Naive B cell (primary cell): Measurements from ENCODE around the gene CGNL1. TPM values are rescaled to one million over a fixed set of nuclear protein-coding genes. Genes with fewer than 3 reads are reported as not detected.

ENCODE experiments used
- ATAC-seq, 2 donors: fragments of 150-1000 bp; cut with Tn5 transposase; 2 replicates each; pipeline ENCODE4 v1.10.0; 2021; ENCODE audit warnings: low read depth in 2 of 2, mild to moderate bottlenecking in 2 of 2, moderate library complexity in 2 of 2
- DNase-seq: peaks from one replicate; pipeline ENCODE4 v3.0.0; 2022
- H3K27ac Mint-ChIP-seq, 6 donors: one replicate each; pipeline ENCODE4 v1.8.0; 2020 to 2022; ENCODE audit warnings: mild to moderate bottlenecking in 6 of 6, mixed read lengths in 6 of 6, moderate library complexity in 5 of 6, inconsistent platforms in 2 of 6
- H3K27me3 Mint-ChIP-seq, 3 donors: one replicate each; pipeline ENCODE4 v1.8.0; 2021 to 2022; ENCODE audit warnings: mixed read lengths in 3 of 3, mild to moderate bottlenecking in 1 of 3
- H3K36me3 Mint-ChIP-seq, 2 donors: one replicate each; pipeline ENCODE4 v1.8.0; 2020 to 2022; ENCODE audit warnings: mixed read lengths in 2 of 2, inconsistent platforms in 1 of 2, mild to moderate bottlenecking in 1 of 2
- H3K4me1 Mint-ChIP-seq, 3 donors: one replicate each; pipeline ENCODE4 v1.8.0; 2020 to 2022; ENCODE audit warnings: mixed read lengths in 3 of 3, inconsistent platforms in 1 of 3, mild to moderate bottlenecking in 1 of 3, moderate library complexity in 1 of 3
- H3K4me3 Mint-ChIP-seq, 8 donors: one replicate each; pipeline ENCODE4 v1.8.0; 2020 to 2022; ENCODE audit warnings: mild to moderate bottlenecking in 8 of 8, mixed read lengths in 8 of 8, moderate library complexity in 8 of 8, inconsistent platforms in 2 of 8
- H3K9me3 Mint-ChIP-seq, 7 donors: one replicate each; pipeline ENCODE4 v1.8.0; 2020 to 2022; ENCODE audit warnings: mixed read lengths in 7 of 7, mild to moderate bottlenecking in 5 of 7, inconsistent platforms in 2 of 7, moderate library complexity in 1 of 7
- polyA plus RNA-seq, 6 donors: library from polyadenylated mRNA; unstranded; fragments of 300-500 nt; fragmentation: Illumina TruSeq; gene quantifications; one replicate each; pipeline ENCODE4 v1.2.3, GENCODE V29; 2021; ENCODE audit warnings: low read depth in 6 of 6

CGNL1 gene
- polyA plus RNA-seq, 6 donors from 2014 or later, result 0.09 TPM; not detected in 4

GRCh38 chr15:57443486-57443885 is 67.2 kb downstream of the CGNL1 start:
- H3K4me1 Mint-ChIP-seq, result peaks cover 0 to 7% (median 7%) of the 10 kb centered on the region in 3 donors
- H3K4me3 Mint-ChIP-seq, result no peak overlapping the region
- no peaks in the 10 kb centered on the region for H3K36me3 Mint-ChIP-seq
- DNase-seq (no peak), ATAC-seq (no peak)
- no peaks in the 10 kb centered on the region for H3K9me3 Mint-ChIP-seq
- H3K27me3 Mint-ChIP-seq, result no peaks in the 10 kb centered on the region
- H3K27ac Mint-ChIP-seq, result no peak overlapping the region

DNA sequence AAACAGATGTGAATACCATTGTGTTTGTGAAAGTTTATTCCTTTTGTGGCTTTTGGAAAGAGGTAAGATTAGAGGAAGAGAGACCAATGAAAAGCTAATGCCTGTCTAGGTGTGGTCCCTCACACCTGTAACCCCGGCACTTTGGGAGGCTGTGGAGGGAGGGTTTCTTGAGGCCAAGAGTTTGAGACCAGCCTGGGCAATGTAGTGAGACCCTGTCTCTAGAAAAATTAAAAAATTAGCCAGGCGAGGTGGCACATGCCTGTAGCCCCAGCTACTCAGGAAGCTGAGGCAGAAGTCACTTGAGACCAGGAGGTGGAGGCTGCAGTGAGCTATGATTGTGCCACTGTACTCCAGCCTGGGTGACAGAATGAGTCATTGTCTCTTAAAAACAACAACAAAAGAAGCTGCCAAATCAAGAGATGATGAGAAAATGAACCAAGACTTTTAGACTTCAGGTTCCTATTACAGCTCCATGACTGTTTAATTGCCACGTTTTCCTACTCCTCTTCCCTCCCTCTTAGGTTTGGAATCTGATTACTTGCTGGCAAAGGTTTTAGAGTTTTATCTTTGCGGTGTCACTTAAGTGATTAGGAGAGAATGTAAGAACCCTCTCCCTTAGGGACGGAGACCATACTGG is 68.7 kb downstream of the CGNL1 start:
- no peak overlapping the region for H3K4me3 Mint-ChIP-seq
- peaks cover 0 to 9% (median 6%) of the 10 kb centered on the region in 3 donors for H3K27me3 Mint-ChIP-seq
- H3K4me1 Mint-ChIP-seq, result peaks cover 0 to 7% (median 7%) of the 10 kb centered on the region in 3 donors
- no peak for ATAC-seq
- H3K27ac Mint-ChIP-seq, result no peak overlapping the region
- H3K9me3 Mint-ChIP-seq, result no peaks in the 10 kb centered on the region
- no peaks in the 10 kb centered on the region for H3K36me3 Mint-ChIP-seq
- no peak for DNase-seq

DNA sequence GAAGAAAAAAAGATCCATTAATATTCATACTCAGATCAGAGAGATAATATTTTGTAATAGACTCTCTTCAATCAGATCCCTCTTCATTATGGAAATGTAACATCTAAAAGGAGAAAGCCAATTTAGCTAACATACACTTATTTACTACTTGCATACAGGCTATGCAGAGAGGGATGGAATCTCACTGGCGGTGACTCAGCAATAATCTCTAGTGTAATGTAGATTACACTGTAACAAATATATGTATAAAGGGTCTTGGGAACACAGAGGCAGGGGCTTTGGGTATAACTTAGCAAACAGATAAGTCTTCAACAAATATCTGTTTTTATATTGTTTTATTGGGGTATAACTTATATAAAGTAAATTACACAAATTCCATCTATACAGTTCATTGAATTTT is 69.6 kb downstream of the CGNL1 start:
- ATAC-seq (no peak), DNase-seq (no peak)
- Mint-ChIP-seq H3K4me3 (no peak overlapping the region), H3K36me3 (no peaks in the 10 kb centered on the region), H3K4me1 (peaks cover 0 to 3% (median 2%) of the 10 kb centered on the region in 3 donors), H3K9me3 (no peaks in the 10 kb centered on the region), H3K27me3 (peaks cover 0 to 9% (median 6%) of the 10 kb centered on the region in 3 donors), H3K27ac (peak overlapping the region in 1 of 6 donors; percentile 39)

- Mint-ChIP-seq H3K27ac (no peak overlapping the region), H3K4me3 (no peak overlapping the region), H3K9me3 (no peaks in the 10 kb centered on the region), H3K36me3 (no peaks in the 10 kb centered on the region), H3K27me3 (peaks cover 0 to 9% (median 6%) of the 10 kb centered on the region in 3 donors), H3K4me1 (no peaks in the 10 kb centered on the region)
- ATAC-seq (no peak), DNase-seq (no peak)
Observed at GRCh38 chr15:57446393-57446792, 70.1 kb downstream of the CGNL1 start.

- Mint-ChIP-seq H3K36me3 (no peaks in the 10 kb centered on the region), H3K9me3 (no peaks in the 10 kb centered on the region), H3K27me3 (peaks cover 0 to 18% (median 6%) of the 10 kb centered on the region in 3 donors), H3K27ac (no peak overlapping the region), H3K4me1 (no peaks in the 10 kb centered on the region), H3K4me3 (no peak overlapping the region)
- no peak for ATAC-seq
- no peak for DNase-seq
Observed at GRCh38 chr15:57451555-57451954, 75.2 kb downstream of the CGNL1 start.

DNA sequence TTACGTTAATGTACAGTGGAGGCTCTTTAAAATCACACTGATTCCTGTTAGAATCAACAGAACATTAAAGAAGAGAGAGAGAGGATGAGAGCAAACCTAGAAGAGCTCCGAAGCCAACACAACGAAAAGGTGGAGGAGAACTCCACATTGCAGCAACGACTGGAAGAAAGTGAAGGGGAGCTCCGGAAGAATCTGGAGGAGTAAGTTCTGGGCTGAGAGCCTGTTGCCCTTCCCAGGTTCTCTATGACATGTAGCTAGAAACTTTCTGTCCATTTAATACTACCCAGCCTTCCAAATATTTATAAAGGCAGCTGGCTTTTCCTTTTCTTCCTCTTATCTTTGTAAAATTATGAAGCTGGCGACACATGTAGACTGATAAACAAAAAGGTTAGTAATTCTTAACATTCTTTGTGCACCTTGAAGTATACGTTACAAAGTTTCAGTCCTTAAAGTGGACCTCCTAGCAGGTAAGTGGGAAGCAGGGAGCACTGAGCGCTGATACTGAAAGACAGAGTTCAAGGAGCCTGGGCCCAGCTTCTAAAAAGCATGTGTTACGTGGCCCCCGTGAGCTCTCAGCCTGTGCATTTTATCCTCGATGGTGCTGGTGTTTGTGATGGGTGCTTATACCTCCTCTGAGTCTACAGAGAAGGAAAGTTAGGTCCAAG is 75.9 kb downstream of the CGNL1 start:
- Mint-ChIP-seq H3K9me3 (no peaks in the 10 kb centered on the region), H3K4me1 (no peaks in the 10 kb centered on the region)

DNA sequence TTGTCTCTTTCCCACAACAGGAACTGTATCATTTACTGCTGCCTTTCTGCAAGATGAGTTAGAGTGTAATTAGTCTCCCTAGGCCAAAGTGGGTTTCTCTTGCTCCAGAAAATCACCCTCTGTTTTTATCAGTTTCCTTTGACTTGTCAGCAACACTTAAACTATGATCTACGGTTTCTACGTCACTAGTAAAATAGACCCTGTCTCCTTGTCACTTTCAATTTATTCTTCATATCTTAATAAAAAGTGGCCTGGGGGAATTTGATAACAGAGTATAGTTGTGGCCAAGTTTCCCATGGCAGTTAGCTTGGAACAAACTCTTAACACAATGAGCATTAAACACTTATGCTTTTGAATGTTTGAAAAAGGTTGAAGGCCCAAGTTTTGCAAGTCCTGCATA is 79.6 kb downstream of the CGNL1 start:
- Mint-ChIP-seq H3K9me3 (no peaks in the 10 kb centered on the region), H3K27me3 (peaks cover 0 to 10% (median 0%) of the 10 kb centered on the region in 3 donors), H3K4me3 (no peak overlapping the region), H3K4me1 (no peaks in the 10 kb centered on the region), H3K36me3 (no peaks in the 10 kb centered on the region), H3K27ac (no peak overlapping the region)
- DNase-seq, result no peak
- ATAC-seq, result no peak

More for the DNA sequence above, 75.9 kb downstream of the CGNL1 start:
- Mint-ChIP-seq H3K36me3 (no peaks in the 10 kb centered on the region), H3K4me3 (no peak overlapping the region), H3K27ac (no peak overlapping the region), H3K27me3 (peaks cover 0 to 18% (median 6%) of the 10 kb centered on the region in 3 donors)
- DNase-seq, result no peak
- ATAC-seq, result no peak

- no peak for DNase-seq
- ATAC-seq, result no peak
- H3K4me3 Mint-ChIP-seq, result no peak overlapping the region
- H3K27me3 Mint-ChIP-seq, result peaks cover 0 to 9% (median 0%) of the 10 kb centered on the region in 3 donors
- no peaks in the 10 kb centered on the region for H3K9me3 Mint-ChIP-seq
- H3K4me1 Mint-ChIP-seq, result no peaks in the 10 kb centered on the region
- no peaks in the 10 kb centered on the region for H3K36me3 Mint-ChIP-seq
- no peak overlapping the region for H3K27ac Mint-ChIP-seq
Observed at GRCh38 chr15:57456559-57456958, 80.3 kb downstream of the CGNL1 start.

DNA sequence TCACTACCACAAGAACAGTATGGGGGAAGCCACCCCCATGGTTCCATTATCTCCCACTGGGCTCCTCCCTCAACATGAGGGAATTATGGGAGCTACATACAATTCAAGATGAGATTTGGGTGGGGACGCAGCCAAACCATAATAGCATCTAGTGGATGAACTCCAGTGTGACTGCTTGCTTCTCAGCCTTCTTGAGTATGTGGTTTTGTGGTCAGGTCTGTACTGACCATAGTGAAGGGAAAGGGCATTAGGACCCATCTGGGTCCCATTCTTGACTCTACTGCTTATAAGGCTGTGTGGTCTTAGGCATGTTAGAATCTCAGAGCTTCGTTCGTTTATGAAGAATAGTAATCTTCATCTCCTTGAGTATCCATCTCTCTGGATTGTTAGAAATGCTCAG is 81.4 kb downstream of the CGNL1 start:
- Mint-ChIP-seq H3K4me3 (no peak overlapping the region), H3K4me1 (no peaks in the 10 kb centered on the region), H3K27me3 (no peaks in the 10 kb centered on the region), H3K36me3 (no peaks in the 10 kb centered on the region), H3K9me3 (no peaks in the 10 kb centered on the region), H3K27ac (no peak overlapping the region)
- ATAC-seq, result no peak
- DNase-seq, result no peak

DNA sequence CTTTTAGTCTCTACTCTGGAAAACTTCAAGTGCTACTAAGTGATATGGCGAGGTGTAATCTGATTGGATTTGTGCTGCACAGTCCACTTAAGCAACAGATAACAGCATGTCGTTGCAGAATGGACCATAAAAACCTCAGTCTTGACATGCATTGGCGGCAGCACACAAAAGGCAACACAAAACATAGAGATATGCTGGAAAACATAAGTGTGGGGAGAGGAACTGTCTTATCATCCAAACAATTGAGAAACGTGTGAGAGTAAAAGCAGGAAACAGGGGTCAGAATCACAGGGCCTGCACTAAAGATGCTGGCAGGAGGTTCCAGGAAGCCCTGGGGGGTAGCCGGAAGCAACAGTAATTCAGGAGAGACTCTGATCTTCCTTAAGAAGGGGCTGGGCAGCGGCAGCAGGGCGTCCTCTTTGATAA is 82.1 kb downstream of the CGNL1 start:
- H3K9me3 Mint-ChIP-seq, result no peaks in the 10 kb centered on the region
- H3K36me3 Mint-ChIP-seq, result no peaks in the 10 kb centered on the region
- H3K27ac Mint-ChIP-seq, result no peak overlapping the region
- no peaks in the 10 kb centered on the region for H3K27me3 Mint-ChIP-seq
- DNase-seq (no peak), ATAC-seq (no peak)
- H3K4me3 Mint-ChIP-seq, result no peak overlapping the region
- H3K4me1 Mint-ChIP-seq, result no peaks in the 10 kb centered on the region

GRCh38 chr15:57460208-57460816 is 84.0 kb downstream of the CGNL1 start:
- Mint-ChIP-seq H3K27ac (no peak overlapping the region), H3K4me3 (no peak overlapping the region), H3K36me3 (no peaks in the 10 kb centered on the region), H3K9me3 (no peaks in the 10 kb centered on the region), H3K4me1 (no peaks in the 10 kb centered on the region), H3K27me3 (no peaks in the 10 kb centered on the region)
- ATAC-seq (peak; percentile 28 to 30), DNase-seq (no peak)

DNA sequence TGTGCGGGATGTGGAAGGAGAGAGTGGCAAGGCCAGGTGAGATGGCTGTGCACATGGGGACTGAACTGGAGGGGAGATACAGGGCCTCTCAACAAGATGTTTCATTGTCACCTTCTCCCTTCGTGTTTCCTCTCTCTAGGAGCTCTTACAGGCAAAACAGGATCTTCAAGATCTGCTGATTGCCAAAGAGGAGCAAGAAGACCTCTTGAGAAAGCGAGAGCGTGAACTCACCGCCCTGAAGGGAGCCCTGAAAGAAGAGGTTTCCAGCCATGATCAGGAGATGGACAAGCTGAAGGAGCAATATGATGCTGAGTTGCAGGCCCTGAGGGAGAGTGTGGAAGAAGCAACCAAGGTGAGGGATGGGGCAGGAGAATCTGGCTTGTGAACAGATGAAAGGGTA is 85.2 kb downstream of the CGNL1 start:
- Mint-ChIP-seq H3K4me3 (no peak overlapping the region), H3K36me3 (no peaks in the 10 kb centered on the region), H3K9me3 (no peaks in the 10 kb centered on the region), H3K27ac (no peak overlapping the region), H3K4me1 (no peaks in the 10 kb centered on the region), H3K27me3 (no peaks in the 10 kb centered on the region)
- DNase-seq, result no peak
- ATAC-seq, result no peak

- no peak for ATAC-seq
- H3K27me3 Mint-ChIP-seq, result peaks cover 5 to 7% (median 6%) of the 10 kb centered on the region in 3 donors
- no peaks in the 10 kb centered on the region for H3K9me3 Mint-ChIP-seq
- no peak overlapping the region for H3K4me3 Mint-ChIP-seq
- H3K36me3 Mint-ChIP-seq, result no peaks in the 10 kb centered on the region
- peak overlapping the region in 1 of 6 donors; percentile 37 for H3K27ac Mint-ChIP-seq
- no peaks in the 10 kb centered on the region for H3K4me1 Mint-ChIP-seq
- no peak for DNase-seq
Observed at GRCh38 chr15:57462381-57462780, 86.1 kb downstream of the CGNL1 start.

GRCh38 chr15:57463360-57463759 is 87.1 kb downstream of the CGNL1 start:
- no peaks in the 10 kb centered on the region for H3K4me1 Mint-ChIP-seq
- H3K9me3 Mint-ChIP-seq, result no peaks in the 10 kb centered on the region
- ATAC-seq (no peak), DNase-seq (no peak)
- no peak overlapping the region for H3K27ac Mint-ChIP-seq
- no peaks in the 10 kb centered on the region for H3K36me3 Mint-ChIP-seq
- H3K27me3 Mint-ChIP-seq, result peaks cover 5 to 9% (median 6%) of the 10 kb centered on the region in 3 donors
- no peak overlapping the region for H3K4me3 Mint-ChIP-seq
